ENCODE measurements around the gene STX5. TPM values are rescaled to one million over a fixed set of nuclear protein-coding genes. Genes with fewer than 3 reads are reported as not detected.

The STX5 gene
- total RNA-seq, 5 donors from 2014 or later (not counting 1 experiment from before 2014, with no cell fraction given), result 49.3 to 132 (median 58.0) TPM

DNA sequence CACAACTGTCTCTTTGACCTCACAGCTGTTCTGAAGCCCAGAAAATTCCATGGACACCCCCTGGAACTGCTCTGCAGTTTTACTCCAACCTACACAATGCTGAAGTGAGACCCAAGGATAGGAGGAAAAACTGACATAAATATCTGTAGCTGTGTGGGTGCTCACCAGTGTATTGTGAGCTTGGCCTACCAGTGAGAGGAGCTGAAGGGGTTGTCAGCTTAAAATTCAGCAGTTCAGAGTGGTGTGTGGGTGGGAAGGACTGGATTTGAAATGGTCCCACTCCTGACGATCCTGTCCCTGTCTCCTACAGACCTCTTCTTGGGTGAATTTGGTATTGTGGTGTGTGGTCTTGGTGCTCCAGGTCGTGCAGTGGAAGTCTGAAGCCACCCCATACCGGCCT, 42.3 kb downstream of the STX5 start:
- H3K27me3 Mint-ChIP-seq, result no peaks in the 10 kb centered on the region
- Histone ChIP-seq H3K4me3 (ENCODE audit: control insufficient read depth in 1 of 2, extremely low read depth in 1 of 2, low read length in 1 of 2) (no peak overlapping the region), H3K27ac (ENCODE audit: low read length) (no peak overlapping the region), H3K27me3 (replicated peaks in 1 of 2; ENCODE audit: control insufficient read depth in 2 of 2, extremely low read depth in 1 of 2, insufficient read depth in 2 of 2, low read length in 1 of 2) (no peaks in the 10 kb centered on the region), H3K9me3 (no peaks in the 10 kb centered on the region), H3K36me3 (ENCODE audit: control insufficient read depth in 2 of 2, extremely low read depth in 1 of 2, insufficient read depth in 1 of 2, low read length in 1 of 2) (peaks cover 4 to 42% of the 10 kb centered on the region in 2 donors), H3K4me1 (ENCODE audit: control insufficient read depth in 1 of 2, extremely low read depth in 1 of 2, insufficient read depth in 2 of 2, low read length in 2 of 2) (peaks cover 21 to 58% of the 10 kb centered on the region in 2 experiments)
- H3K9me3 Mint-ChIP-seq, result no peaks in the 10 kb centered on the region
- no peak for ATAC-seq (replicated peaks in 1 of 4)
- peak overlapping the region; percentile 91 to 93 (median 91) for H3K4me3 Mint-ChIP-seq
- ChIA-PET POLR2A (interaction anchor here (0.6 to 4.0 kb wide), 4 partner anchors 35 to 66 kb away, joined by 3 to 23 read pairs (median 8); partner anchors contain the start of gene ZBTB3 (in 1 of the 2)), CTCF (interaction anchor here (0.6 to 0.7 kb wide), 3 partner anchors 19 to 385 kb away, joined by 3 to 8 read pairs (median 5); partner anchors contain the start of gene TAF6L (in 1 of the 2))
- WGBS (ENCODE audit: insufficient coverage), result 90% methylated on average over 2 of the region's 3 CpGs
- H3K36me3 Mint-ChIP-seq, result peaks cover 23% of the 10 kb centered on the region
- peaks cover 50 to 57% (median 54%) of the 10 kb centered on the region in 3 donors for H3K4me1 Mint-ChIP-seq
- DNase-seq, result no peak
- peak overlapping the region; percentile 76 to 96 for H3K27ac Mint-ChIP-seq

DNA sequence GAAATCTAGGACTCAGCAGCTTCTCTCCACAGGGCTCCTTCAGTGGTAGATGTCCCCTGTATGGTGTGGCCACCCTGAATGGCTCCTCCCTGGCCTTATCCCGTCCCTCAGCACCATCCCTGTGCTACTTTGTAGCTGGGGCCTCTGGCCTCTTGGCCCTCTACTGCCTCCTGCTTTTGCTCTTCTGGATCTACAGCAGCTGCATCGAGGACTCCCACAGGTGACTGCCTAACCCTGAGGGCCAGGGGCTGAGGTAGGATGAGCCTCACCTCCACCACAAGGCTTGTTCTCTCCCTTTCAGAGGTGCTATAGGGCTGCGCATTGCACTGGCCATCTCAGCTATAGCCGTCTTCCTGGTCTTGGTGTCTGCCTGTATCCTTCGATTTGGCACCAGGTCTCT, 42.9 kb downstream of the STX5 start:
- peaks cover 18% of the 10 kb centered on the region for H3K36me3 Mint-ChIP-seq
- Histone ChIP-seq H3K9me3 (no peaks in the 10 kb centered on the region), H3K27ac (ENCODE audit: low read length) (no peak overlapping the region), H3K4me3 (ENCODE audit: control insufficient read depth in 1 of 2, extremely low read depth in 1 of 2, low read length in 1 of 2) (no peak overlapping the region), H3K27me3 (replicated peaks in 1 of 2; ENCODE audit: control insufficient read depth in 2 of 2, extremely low read depth in 1 of 2, insufficient read depth in 2 of 2, low read length in 1 of 2) (no peaks in the 10 kb centered on the region), H3K36me3 (ENCODE audit: control insufficient read depth in 2 of 2, extremely low read depth in 1 of 2, insufficient read depth in 1 of 2, low read length in 1 of 2) (peaks cover 4 to 36% of the 10 kb centered on the region in 2 donors), H3K4me1 (ENCODE audit: control insufficient read depth in 1 of 2, extremely low read depth in 1 of 2, insufficient read depth in 2 of 2, low read length in 2 of 2) (peaks cover 21 to 58% of the 10 kb centered on the region in 2 experiments)
- ATAC-seq (replicated peaks in 1 of 4), result no peak
- H3K27me3 Mint-ChIP-seq, result no peaks in the 10 kb centered on the region
- no peak for DNase-seq
- 71% methylated on average over 1 of the region's 5 CpGs for WGBS (ENCODE audit: insufficient coverage)
- peaks cover 45 to 55% (median 51%) of the 10 kb centered on the region in 3 donors for H3K4me1 Mint-ChIP-seq
- H3K4me3 Mint-ChIP-seq, result peak overlapping the region; percentile 91 to 93 (median 91)
- ChIA-PET CTCF (interaction anchor here (0.6 to 1.2 kb wide), 3 partner anchors 59 to 73 kb away, joined by 3 to 9 read pairs (median 4); no protein-coding TSS in a partner anchor), POLR2A (interaction anchor here (0.6 to 4.0 kb wide), 5 partner anchors 10 to 66 kb away, joined by 3 to 23 read pairs (median 3); partner anchors contain the start of gene TAF6L (in 1 of the 2))
- H3K27ac Mint-ChIP-seq, result peak overlapping the region; percentile 94 to 96
- no peaks in the 10 kb centered on the region for H3K9me3 Mint-ChIP-seq

DNA sequence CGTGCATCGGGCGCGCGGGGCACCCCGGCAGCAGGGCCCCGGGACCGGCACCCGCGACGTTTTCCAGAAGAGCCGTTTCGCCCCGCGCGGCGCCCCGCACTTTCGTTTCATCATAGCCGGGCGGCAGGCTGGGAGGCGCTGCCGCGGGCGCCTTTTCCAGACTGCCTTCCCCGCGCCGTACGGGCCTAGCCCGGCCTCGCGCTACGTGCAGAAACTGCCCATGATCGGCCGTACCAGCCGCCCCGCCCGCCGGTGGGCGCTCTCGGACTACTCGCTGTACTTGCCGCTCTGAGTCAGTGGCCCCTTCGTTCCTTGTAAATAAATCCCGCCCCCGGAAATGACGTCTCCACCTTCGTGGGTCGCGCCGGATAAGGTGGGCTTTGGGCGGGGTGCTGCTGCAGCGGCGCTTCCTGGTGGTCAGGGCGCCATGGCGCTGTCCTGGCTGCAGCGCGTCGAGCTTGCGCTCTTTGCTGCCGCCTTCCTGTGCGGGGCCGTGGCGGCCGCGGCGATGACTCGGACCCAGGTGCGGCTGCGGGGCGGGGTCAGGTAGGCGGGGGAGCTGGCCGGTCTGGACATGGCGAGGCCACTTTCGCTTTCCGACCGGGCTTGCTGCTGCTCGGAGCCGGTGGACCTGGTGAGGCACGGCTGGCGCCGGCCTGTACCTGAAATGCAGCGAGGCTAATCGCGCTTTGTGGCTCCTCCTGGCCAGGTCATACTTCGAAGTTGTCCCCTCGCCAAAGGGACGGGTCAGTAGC, 44.7 kb downstream of the STX5 start, which contains the start of gene TMEM179B:
Gene TMEM179B (plus strand): TSS at position 398 of the 755 bp plus-strand sequence. CDS start 30 bp downstream, at position 428.
- H3K27ac Mint-ChIP-seq, result peak within 1 kb of the TSS; percentile 95 to 96
- POLR2A ChIA-PET, result interaction anchor here (1.0 to 4.0 kb wide), 8 partner anchors 9 to 122 kb away, joined by 3 to 23 read pairs (median 5); partner anchors contain the start of genes C11orf98 (in 1 of the 2), CSKMT (in 1 of the 2), HNRNPUL2 (in 1 of the 2) and STX5 (in 1 of the 2)
- no peaks in the 10 kb centered on the region for H3K27me3 Mint-ChIP-seq
- Histone ChIP-seq H3K4me1 (ENCODE audit: control insufficient read depth in 1 of 2, extremely low read depth in 1 of 2, insufficient read depth in 2 of 2, low read length in 2 of 2) (peaks cover 15 to 48% of the 10 kb centered on the region in 2 experiments), H3K27ac (ENCODE audit: low read length) (peak within 1 kb of the TSS; percentile 77), H3K36me3 (ENCODE audit: control insufficient read depth in 2 of 2, extremely low read depth in 1 of 2, insufficient read depth in 1 of 2, low read length in 1 of 2) (peaks cover 7 to 27% of the 10 kb centered on the region in 2 donors), H3K9me3 (no peaks in the 10 kb centered on the region), H3K4me3 (ENCODE audit: control insufficient read depth in 1 of 2, extremely low read depth in 1 of 2, low read length in 1 of 2) (peak within 1 kb of the TSS; percentile 85 to 96), H3K27me3 (replicated peaks in 1 of 2; ENCODE audit: control insufficient read depth in 2 of 2, extremely low read depth in 1 of 2, insufficient read depth in 2 of 2, low read length in 1 of 2) (no peaks in the 10 kb centered on the region)
- WGBS (ENCODE audit: insufficient coverage), result under 1% methylated on average over 88 of the region's 88 CpGs
- peak; percentile 93 to 100 (median 97) for DNase-seq
- peak within 1 kb of the TSS; percentile 91 to 93 (median 91) for H3K4me3 Mint-ChIP-seq
- no peaks in the 10 kb centered on the region for H3K9me3 Mint-ChIP-seq
- ATAC-seq (replicated peaks in 1 of 4), result peak; percentile 70 to 78 (median 74)
- peaks cover 18% of the 10 kb centered on the region for H3K36me3 Mint-ChIP-seq
- H3K4me1 Mint-ChIP-seq, result peaks cover 37 to 49% (median 46%) of the 10 kb centered on the region in 3 donors
- CTCF ChIA-PET, result interaction anchor here (0.6 to 3.4 kb wide), 19 partner anchors 13 to 362 kb away, joined by 3 to 32 read pairs (median 5); partner anchors contain the start of genes ZBTB3 (in 2 of the 2), HNRNPUL2 (in 1 of the 2), NXF1 (in 1 of the 2) and SLC3A2 (in 1 of the 2)

DNA sequence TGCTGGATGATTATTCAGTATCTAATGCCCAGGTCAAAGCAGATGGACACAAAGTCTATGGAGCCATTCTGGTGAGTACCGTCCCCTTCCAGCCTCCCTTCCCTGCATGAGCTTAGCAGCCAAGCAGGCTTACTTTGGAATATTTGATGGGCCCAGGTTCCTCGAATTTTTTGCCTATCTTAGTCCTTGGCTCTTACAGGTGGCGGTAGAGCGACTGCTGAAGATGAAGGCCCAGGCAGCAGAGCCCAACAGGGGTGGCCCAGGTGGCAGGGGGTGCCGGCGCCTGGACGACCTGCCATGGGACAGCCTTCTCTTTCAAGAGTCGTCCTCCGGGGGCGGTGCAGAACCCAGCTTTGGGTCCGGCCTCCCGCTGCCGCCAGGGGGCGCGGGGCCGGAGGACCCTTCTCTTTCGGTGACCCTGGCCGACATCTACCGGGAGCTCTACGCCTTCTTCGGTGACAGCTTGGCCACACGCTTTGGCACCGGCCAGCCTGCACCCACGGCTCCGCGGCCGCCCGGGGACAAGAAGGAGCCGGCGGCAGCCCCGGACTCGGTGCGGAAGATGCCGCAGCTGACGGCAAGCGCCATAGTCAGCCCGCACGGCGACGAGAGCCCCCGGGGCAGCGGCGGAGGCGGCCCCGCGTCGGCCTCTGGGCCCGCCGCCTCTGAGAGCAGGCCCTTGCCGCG, 45.4 kb downstream of the STX5 start:
- peaks cover 34 to 45% (median 42%) of the 10 kb centered on the region in 3 donors for H3K4me1 Mint-ChIP-seq
- H3K27ac Mint-ChIP-seq, result peak overlapping the region; percentile 93 to 95
- Histone ChIP-seq H3K27ac (ENCODE audit: low read length) (peak overlapping the region; percentile 61), H3K4me1 (ENCODE audit: control insufficient read depth in 1 of 2, extremely low read depth in 1 of 2, insufficient read depth in 2 of 2, low read length in 2 of 2) (peaks cover 14 to 44% of the 10 kb centered on the region in 2 experiments), H3K4me3 (ENCODE audit: control insufficient read depth in 1 of 2, extremely low read depth in 1 of 2, low read length in 1 of 2) (peak overlapping the region; percentile 85 to 96), H3K27me3 (replicated peaks in 1 of 2; ENCODE audit: control insufficient read depth in 2 of 2, extremely low read depth in 1 of 2, insufficient read depth in 2 of 2, low read length in 1 of 2) (no peaks in the 10 kb centered on the region), H3K36me3 (ENCODE audit: control insufficient read depth in 2 of 2, extremely low read depth in 1 of 2, insufficient read depth in 1 of 2, low read length in 1 of 2) (peaks cover 10 to 29% of the 10 kb centered on the region in 2 donors), H3K9me3 (no peaks in the 10 kb centered on the region)
- 2% methylated on average over 51 of the region's 51 CpGs for WGBS (ENCODE audit: insufficient coverage)
- H3K36me3 Mint-ChIP-seq, result peaks cover 16% of the 10 kb centered on the region
- H3K4me3 Mint-ChIP-seq, result peak overlapping the region; percentile 82 to 91 (median 85)
- H3K9me3 Mint-ChIP-seq, result no peaks in the 10 kb centered on the region
- ChIA-PET CTCF (interaction anchor here (0.6 to 3.4 kb wide), 26 partner anchors 12 to 362 kb away, joined by 3 to 32 read pairs (median 4); partner anchors contain the start of genes C11orf98 (in 1 of the 2), CSKMT (in 1 of the 2), HNRNPUL2 (in 1 of the 2) and NXF1 (in 1 of the 2)), POLR2A (interaction anchor here (0.6 to 4.0 kb wide), 10 partner anchors 14 to 121 kb away, joined by 3 to 23 read pairs (median 5); partner anchors contain the start of genes C11orf98 (in 1 of the 2), CSKMT (in 1 of the 2), HNRNPUL2 (in 1 of the 2) and STX5 (in 1 of the 2))
- H3K27me3 Mint-ChIP-seq, result no peaks in the 10 kb centered on the region
- ATAC-seq (replicated peaks in 1 of 4), result peak; percentile 69 to 76 (median 72)
- peak; percentile 55 to 91 (median 76) for DNase-seq

DNA sequence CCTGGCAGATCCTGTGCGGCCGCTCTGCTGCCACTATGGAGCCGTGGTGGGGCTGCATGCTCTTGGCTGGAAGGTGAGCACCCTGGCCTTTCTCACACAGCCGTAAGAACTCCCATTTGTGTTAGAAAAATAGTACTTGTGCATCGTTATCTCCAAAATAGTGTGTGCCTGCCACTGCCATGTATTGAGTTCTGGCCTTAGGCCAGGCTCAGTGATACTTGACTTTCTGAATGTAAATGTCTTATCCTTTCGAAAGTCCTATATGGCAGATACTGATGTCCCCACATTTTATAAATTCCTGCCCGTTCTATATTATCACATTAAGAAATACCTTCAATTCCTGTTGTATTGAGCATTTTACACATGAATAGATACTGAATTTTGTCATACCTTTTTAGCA, 49.1 kb downstream of the STX5 start:
- H3K9me3 Mint-ChIP-seq, result no peaks in the 10 kb centered on the region
- H3K27ac Mint-ChIP-seq, result peak overlapping the region in 1 of 2 donors; percentile 6
- no peak overlapping the region for H3K4me3 Mint-ChIP-seq

More for the DNA sequence above, 49.1 kb downstream of the STX5 start:
- Mint-ChIP-seq H3K4me1 (peaks cover under 1 to 14% (median 11%) of the 10 kb centered on the region in 3 donors), H3K36me3 (peaks cover 16% of the 10 kb centered on the region), H3K27me3 (no peaks in the 10 kb centered on the region)
- no peak overlapping the region for H3K4me3 ChIP-seq (ENCODE audit: control insufficient read depth in 1 of 2, extremely low read depth in 1 of 2, low read length in 1 of 2)
- no peak overlapping the region for H3K27ac ChIP-seq (ENCODE audit: low read length)
- ChIA-PET CTCF (no interaction called here), POLR2A (no interaction called here)
- H3K4me1 ChIP-seq (ENCODE audit: control insufficient read depth in 1 of 2, extremely low read depth in 1 of 2, insufficient read depth in 2 of 2, low read length in 2 of 2), result peaks cover 7 to 12% of the 10 kb centered on the region in 2 experiments
- no peak for DNase-seq
- ATAC-seq (replicated peaks in 1 of 4), result no peak
- no peaks in the 10 kb centered on the region for H3K9me3 ChIP-seq
- 100% methylated on average over 4 of the region's 7 CpGs for WGBS (ENCODE audit: insufficient coverage)
- H3K27me3 ChIP-seq (replicated peaks in 1 of 2; ENCODE audit: control insufficient read depth in 2 of 2, extremely low read depth in 1 of 2, insufficient read depth in 2 of 2, low read length in 1 of 2), result no peaks in the 10 kb centered on the region
- peaks cover 11 to 17% of the 10 kb centered on the region in 2 donors for H3K36me3 ChIP-seq (ENCODE audit: control insufficient read depth in 2 of 2, extremely low read depth in 1 of 2, insufficient read depth in 1 of 2, low read length in 1 of 2)

All from T-cell (primary cell).